PFSK-1 (cell line): ENCODE data around the gene FGGY.

ENCODE experiments used
- FOXP2 ChIP-seq: optimal IDR thresholded peaks from 2 replicates; pipeline ENCODE3; 2011; ENCODE audit warnings: borderline replicate concordance, control low read depth, inconsistent platforms; ENCODE audit not compliant: insufficient read depth; ENCODE audit errors: extremely low read length, extremely low read depth
- POLR2AphosphoS5 ChIP-seq: IDR thresholded peaks from 2 replicates; pipeline ENCODE4 v1.6.1; 2012; ENCODE audit warnings: low read depth, mild to moderate bottlenecking, control low read depth, low read length, moderate library complexity
- SIN3A ChIP-seq: IDR thresholded peaks from 2 replicates; pipeline ENCODE4 v1.6.1; 2012; ENCODE audit warnings: mild to moderate bottlenecking, low read length, moderate library complexity, borderline replicate concordance; ENCODE audit not compliant: insufficient read depth
- TAF1 ChIP-seq: IDR thresholded peaks from 2 replicates; pipeline ENCODE4 v1.6.1; 2012; ENCODE audit warnings: low read length, control low read depth, borderline replicate concordance; ENCODE audit not compliant: insufficient read depth
- TF ChIP-seq, protein P1 (sequence below), 2 experiments: IDR thresholded peaks; 2 replicates each; pipeline versions ENCODE4 v1.6.1 to v1.8.0; 2011 to 2012; ENCODE audit warnings: low read depth in 2 of 2, low read length in 2 of 2, control low read depth in 1 of 2, inconsistent platforms in 1 of 2, mild to moderate bottlenecking in 1 of 2, moderate library complexity in 1 of 2; ENCODE audit not compliant: insufficient read depth in 1 of 2

GRCh38 chr1:59598120-59598440 lies 301.2 kb downstream of the FGGY start:
- TF ChIP-seq, protein P1, sequence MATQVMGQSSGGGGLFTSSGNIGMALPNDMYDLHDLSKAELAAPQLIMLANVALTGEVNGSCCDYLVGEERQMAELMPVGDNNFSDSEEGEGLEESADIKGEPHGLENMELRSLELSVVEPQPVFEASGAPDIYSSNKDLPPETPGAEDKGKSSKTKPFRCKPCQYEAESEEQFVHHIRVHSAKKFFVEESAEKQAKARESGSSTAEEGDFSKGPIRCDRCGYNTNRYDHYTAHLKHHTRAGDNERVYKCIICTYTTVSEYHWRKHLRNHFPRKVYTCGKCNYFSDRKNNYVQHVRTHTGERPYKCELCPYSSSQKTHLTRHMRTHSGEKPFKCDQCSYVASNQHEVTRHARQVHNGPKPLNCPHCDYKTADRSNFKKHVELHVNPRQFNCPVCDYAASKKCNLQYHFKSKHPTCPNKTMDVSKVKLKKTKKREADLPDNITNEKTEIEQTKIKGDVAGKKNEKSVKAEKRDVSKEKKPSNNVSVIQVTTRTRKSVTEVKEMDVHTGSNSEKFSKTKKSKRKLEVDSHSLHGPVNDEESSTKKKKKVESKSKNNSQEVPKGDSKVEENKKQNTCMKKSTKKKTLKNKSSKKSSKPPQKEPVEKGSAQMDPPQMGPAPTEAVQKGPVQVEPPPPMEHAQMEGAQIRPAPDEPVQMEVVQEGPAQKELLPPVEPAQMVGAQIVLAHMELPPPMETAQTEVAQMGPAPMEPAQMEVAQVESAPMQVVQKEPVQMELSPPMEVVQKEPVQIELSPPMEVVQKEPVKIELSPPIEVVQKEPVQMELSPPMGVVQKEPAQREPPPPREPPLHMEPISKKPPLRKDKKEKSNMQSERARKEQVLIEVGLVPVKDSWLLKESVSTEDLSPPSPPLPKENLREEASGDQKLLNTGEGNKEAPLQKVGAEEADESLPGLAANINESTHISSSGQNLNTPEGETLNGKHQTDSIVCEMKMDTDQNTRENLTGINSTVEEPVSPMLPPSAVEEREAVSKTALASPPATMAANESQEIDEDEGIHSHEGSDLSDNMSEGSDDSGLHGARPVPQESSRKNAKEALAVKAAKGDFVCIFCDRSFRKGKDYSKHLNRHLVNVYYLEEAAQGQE (IDR thresholded peaks at IDR 0.05; ENCODE audit: insufficient read depth in 1 of 2, low read depth in 2 of 2, low read length in 2 of 2) = no peak
- TF ChIP-seq TAF1 (no peak), SIN3A (no peak), POLR2AphosphoS5 (no peak), FOXP2 (no peak)
